NB4 (cell line): ENCODE data around the gene ZNF136.

Experiments
- CTCF ChIP-seq: IDR thresholded peaks from one replicate; pipeline ENCODE4 v1.5.1; 2012; ENCODE audit warnings: low read depth, low read length
- POLR2A ChIP-seq: IDR thresholded peaks from 2 replicates; pipeline ENCODE4 v1.6.1; 2011; ENCODE audit warnings: mild to moderate bottlenecking; ENCODE audit not compliant: insufficient read length; ENCODE audit errors: extremely low read depth

- TF ChIP-seq POLR2A (no peak), CTCF (no peak)
These were observed 29.8 kb upstream of the ZNF136 start for GRCh38 chr19:12133069-12133468.
